Testis (tissue), 2 donors: Measurements from ENCODE around the gene NIN.

ENCODE experiments used
- CTCF ChIP-seq, 3 experiments: fragments of 450-650 bp in 2 of 3; fragments of 200-600 bp in 1 of 3; sonication (generic) in 1 of 3; IDR thresholded peaks; one replicate each; pipeline ENCODE4 v1.5.1; 2016 to 2019; ENCODE audit warnings: antibody characterized with exemption in 3 of 3, mild to moderate bottlenecking in 2 of 3, moderate library complexity in 1 of 3
- POLR2A ChIP-seq: fragments of 450-650 bp; IDR thresholded peaks from one replicate; pipeline ENCODE4 v1.6.1; 2017; ENCODE audit warnings: antibody characterized with exemption, mild to moderate bottlenecking, moderate library complexity

- TF ChIP-seq POLR2A = no peak
- TF ChIP-seq CTCF (IDR thresholded peaks at IDR 0.05) = no peak
Observed at GRCh38 chr14:50744231-50744630, 86.7 kb downstream of the NIN start.
